Naive thymus-derived CD8-positive, alpha-beta T cell (primary cell): Measurements from ENCODE around the gene SLIT3. TPM values are rescaled to one million over a fixed set of nuclear protein-coding genes. Genes with fewer than 3 reads are reported as not detected.

ENCODE experiments used
- ATAC-seq, 2 donors: fragments of 150-1000 bp; cut with Tn5 transposase in 1 of 2; sonication (Bioruptor Pico), chemical (Tn5 transposase) in 1 of 2; 1 replicate in 1 of 2; 2 replicates in 1 of 2; pipeline ENCODE4 v1.10.0; 2021; ENCODE audit warnings: mild to moderate bottlenecking in 2 of 2, moderate library complexity in 2 of 2
- POLR2A ChIA-PET: fragments of 350-600 bp; sonication (Branson Sonifier 250); formaldehyde crosslinking; loops from one replicate; lab custom pipeline; 2021; ENCODE audit warnings: antibody characterized with exemption; lab: Charles Lee
- DNase-seq, 10 donors: peaks; one replicate each; pipeline versions ENCODE4 v3.0.0 to v3.0.0-alpha.2; 2020 to 2022
- H3K27ac Mint-ChIP-seq, 10 donors: one replicate each; pipeline ENCODE4 v1.8.0; 2020 to 2022; ENCODE audit warnings: mild to moderate bottlenecking in 10 of 10, mixed read lengths in 10 of 10, moderate library complexity in 4 of 10, inconsistent platforms in 1 of 10
- H3K27me3 Mint-ChIP-seq, 5 donors: one replicate each; pipeline ENCODE4 v1.8.0; 2021 to 2022; ENCODE audit warnings: mixed read lengths in 5 of 5
- H3K36me3 Mint-ChIP-seq, 3 donors: one replicate each; pipeline ENCODE4 v1.8.0; 2020 to 2022; ENCODE audit warnings: mixed read lengths in 3 of 3, mild to moderate bottlenecking in 2 of 3, inconsistent platforms in 1 of 3
- H3K4me1 Mint-ChIP-seq, 4 donors: one replicate each; pipeline ENCODE4 v1.8.0; 2021 to 2022; ENCODE audit warnings: mixed read lengths in 4 of 4
- H3K4me3 Mint-ChIP-seq, 10 donors: one replicate each; pipeline ENCODE4 v1.8.0; 2020 to 2022; ENCODE audit warnings: mild to moderate bottlenecking in 10 of 10, mixed read lengths in 10 of 10, moderate library complexity in 6 of 10, inconsistent platforms in 1 of 10
- H3K9me3 Mint-ChIP-seq, 9 donors: one replicate each; pipeline ENCODE4 v1.8.0; 2020 to 2022; ENCODE audit warnings: mixed read lengths in 9 of 9, mild to moderate bottlenecking in 3 of 9, inconsistent platforms in 1 of 9, moderate library complexity in 1 of 9
- polyA plus RNA-seq, 3 donors: library from polyadenylated mRNA; unstranded; fragments of 300-500 nt; fragmentation: Illumina TruSeq; gene quantifications; one replicate each; pipeline ENCODE4 v1.2.3, GENCODE V29; 2021
- total RNA-seq, 8 experiments: library from RNA in 2 of 8; stranded (reverse) in 2 of 8; gene quantifications; one replicate each; pipeline ENCODE4 v1.2.3 and lab custom pipeline; 2021 to 2026

Gene SLIT3
- total and polyA plus RNA-seq, 5 experiments from 2014 or later, result not detected

DNA sequence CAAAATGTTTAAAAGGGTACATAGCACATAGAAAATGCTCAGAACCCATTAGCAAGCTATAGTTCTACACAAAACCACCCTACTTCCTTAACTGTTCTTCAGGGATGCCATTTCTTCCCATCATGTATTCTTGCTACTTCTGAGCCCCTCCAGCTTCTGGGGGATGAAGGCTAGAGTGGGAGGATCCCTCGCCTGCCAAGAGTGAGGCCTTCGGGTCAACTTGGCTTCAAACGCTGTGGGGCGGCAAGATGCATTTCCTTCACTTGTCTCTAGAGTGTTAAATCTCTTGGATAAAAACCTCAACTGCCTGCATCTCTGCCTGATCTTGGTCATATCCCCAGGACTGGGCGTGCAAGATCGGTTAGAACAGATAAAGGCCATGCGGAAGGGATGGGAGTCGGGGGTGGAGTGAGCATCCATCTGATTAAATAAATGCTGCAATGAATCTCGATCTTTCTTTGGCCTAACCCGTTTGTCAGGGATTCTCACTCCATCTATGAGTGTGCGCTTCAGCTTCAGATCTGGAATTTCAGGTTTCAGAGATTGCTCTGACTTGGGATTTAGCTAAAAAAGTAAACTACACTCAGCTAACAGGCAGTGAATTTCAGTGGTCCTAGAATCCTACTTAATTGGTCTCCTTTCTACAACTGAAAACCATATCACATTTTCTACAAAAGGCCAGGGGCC lies 603.8 kb downstream of the SLIT3 start:
- DNase-seq, result no peak
- H3K36me3 Mint-ChIP-seq, result no peaks in the 10 kb centered on the region
- no peak for ATAC-seq
- no peaks in the 10 kb centered on the region for H3K4me1 Mint-ChIP-seq
- POLR2A ChIA-PET, result no interaction called here
- H3K9me3 Mint-ChIP-seq, result no peaks in the 10 kb centered on the region
- no peak overlapping the region for H3K4me3 Mint-ChIP-seq
- peaks cover 4 to 16% (median 8%) of the 10 kb centered on the region in 5 donors for H3K27me3 Mint-ChIP-seq
- H3K27ac Mint-ChIP-seq, result no peak overlapping the region

DNA sequence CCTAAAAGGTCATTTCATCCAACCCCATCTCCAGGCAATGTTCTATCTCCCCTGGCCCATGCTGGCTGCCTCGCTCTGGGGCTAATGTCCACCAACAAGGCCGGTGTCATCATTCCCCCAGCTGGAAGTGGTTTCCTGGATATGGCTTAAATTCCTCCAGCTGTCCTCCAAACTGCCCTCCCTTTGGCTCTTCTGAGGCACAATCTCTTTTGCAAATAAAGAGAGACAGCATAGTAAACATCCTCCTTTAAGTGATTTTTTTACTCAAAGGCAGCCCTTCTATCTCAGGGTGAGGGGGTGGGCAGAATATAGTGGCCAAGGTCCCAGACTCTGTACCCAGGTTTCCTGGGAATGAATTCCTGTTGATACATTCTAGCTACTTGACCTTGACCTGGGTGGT lies 604.3 kb downstream of the SLIT3 start:
- ATAC-seq, result no peak
- H3K27ac Mint-ChIP-seq, result no peak overlapping the region
- no peak for DNase-seq
- H3K9me3 Mint-ChIP-seq, result no peaks in the 10 kb centered on the region
- H3K4me1 Mint-ChIP-seq, result no peaks in the 10 kb centered on the region
- H3K27me3 Mint-ChIP-seq, result peaks cover 4 to 16% (median 8%) of the 10 kb centered on the region in 5 donors
- no peak overlapping the region for H3K4me3 Mint-ChIP-seq
- H3K36me3 Mint-ChIP-seq, result no peaks in the 10 kb centered on the region
- POLR2A ChIA-PET, result no interaction called here

DNA sequence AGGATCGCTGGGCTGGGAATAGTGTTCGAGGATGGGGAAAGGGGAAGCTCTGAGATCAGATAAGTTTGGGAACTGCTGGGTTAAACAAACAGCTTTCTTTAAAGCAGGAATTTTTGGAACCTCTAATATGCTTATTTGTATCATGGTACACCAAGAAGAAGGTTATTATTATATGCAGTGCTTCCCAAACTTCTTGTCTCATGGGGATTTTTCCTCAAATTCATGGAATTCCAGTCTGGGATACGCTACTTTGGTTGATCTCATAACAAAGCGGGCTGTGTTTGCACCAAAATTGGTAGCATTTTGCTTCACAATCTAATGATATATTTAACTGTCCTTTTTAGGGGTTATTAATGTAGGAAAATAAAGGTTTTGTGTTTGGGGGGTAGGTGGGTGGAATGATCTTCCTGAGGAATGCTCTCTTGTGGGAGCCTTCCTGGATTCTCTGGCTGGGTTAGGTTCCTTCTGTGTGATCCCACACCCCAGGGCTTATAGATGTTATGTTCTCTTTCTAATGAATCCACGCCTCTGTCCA lies 605.6 kb downstream of the SLIT3 start:
- H3K27me3 Mint-ChIP-seq, result peaks cover 3 to 16% (median 8%) of the 10 kb centered on the region in 5 donors
- no peak for ATAC-seq
- no peaks in the 10 kb centered on the region for H3K9me3 Mint-ChIP-seq
- no peak overlapping the region for H3K4me3 Mint-ChIP-seq
- no peak for DNase-seq
- H3K4me1 Mint-ChIP-seq, result no peaks in the 10 kb centered on the region
- no peaks in the 10 kb centered on the region for H3K36me3 Mint-ChIP-seq
- POLR2A ChIA-PET, result no interaction called here
- H3K27ac Mint-ChIP-seq, result no peak overlapping the region

DNA sequence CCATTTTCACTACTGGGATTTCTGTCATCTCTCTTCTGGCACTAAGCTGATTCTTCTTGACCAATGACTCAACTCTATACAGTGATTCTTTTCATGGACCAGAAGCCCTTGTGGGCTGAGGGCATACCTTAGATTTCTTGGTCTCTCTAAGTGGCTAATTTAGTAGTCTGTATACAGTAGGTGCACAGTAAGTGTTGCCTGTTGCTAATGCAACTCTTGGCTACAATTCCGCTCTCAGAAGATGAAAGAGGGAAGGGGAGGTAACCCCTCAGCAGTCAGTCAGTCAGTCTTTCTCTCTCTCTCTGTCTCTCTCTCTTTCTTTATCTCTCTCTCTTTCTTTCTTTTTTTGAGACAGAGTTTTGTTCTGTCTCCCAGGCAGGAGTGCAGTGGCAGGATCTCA lies 606.6 kb downstream of the SLIT3 start:
- no peak overlapping the region for H3K27ac Mint-ChIP-seq
- H3K4me1 Mint-ChIP-seq, result no peaks in the 10 kb centered on the region
- peaks cover 1 to 16% (median 8%) of the 10 kb centered on the region in 5 donors for H3K27me3 Mint-ChIP-seq
- H3K36me3 Mint-ChIP-seq, result no peaks in the 10 kb centered on the region
- H3K4me3 Mint-ChIP-seq, result no peak overlapping the region
- POLR2A ChIA-PET, result no interaction called here
- ATAC-seq, result no peak
- DNase-seq, result no peak
- no peaks in the 10 kb centered on the region for H3K9me3 Mint-ChIP-seq

DNA sequence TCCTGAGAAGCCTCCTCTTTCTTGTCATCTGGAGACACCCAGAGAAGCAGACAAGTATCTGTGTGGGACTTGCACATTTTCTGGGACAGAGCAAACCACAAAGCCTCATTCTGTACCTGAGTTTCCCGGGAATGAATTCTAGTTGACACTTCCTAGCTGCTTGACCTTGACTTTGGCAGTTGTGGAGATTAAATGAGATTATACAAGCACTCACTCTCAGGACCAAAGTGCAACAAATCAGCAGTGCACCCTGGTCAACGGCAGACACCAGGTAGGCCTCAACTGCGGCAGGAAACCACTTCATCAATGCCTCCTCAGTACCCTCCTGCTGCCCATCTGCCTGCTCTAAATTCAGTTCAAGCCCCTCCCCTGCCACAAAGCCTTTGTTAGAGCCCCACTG lies 607.1 kb downstream of the SLIT3 start:
- no peak overlapping the region for H3K27ac Mint-ChIP-seq
- POLR2A ChIA-PET, result no interaction called here
- H3K9me3 Mint-ChIP-seq, result no peaks in the 10 kb centered on the region
- no peaks in the 10 kb centered on the region for H3K36me3 Mint-ChIP-seq
- no peak overlapping the region for H3K4me3 Mint-ChIP-seq
- DNase-seq (no peak), ATAC-seq (no peak)
- peaks cover 1 to 16% (median 8%) of the 10 kb centered on the region in 5 donors for H3K27me3 Mint-ChIP-seq
- H3K4me1 Mint-ChIP-seq, result no peaks in the 10 kb centered on the region

DNA sequence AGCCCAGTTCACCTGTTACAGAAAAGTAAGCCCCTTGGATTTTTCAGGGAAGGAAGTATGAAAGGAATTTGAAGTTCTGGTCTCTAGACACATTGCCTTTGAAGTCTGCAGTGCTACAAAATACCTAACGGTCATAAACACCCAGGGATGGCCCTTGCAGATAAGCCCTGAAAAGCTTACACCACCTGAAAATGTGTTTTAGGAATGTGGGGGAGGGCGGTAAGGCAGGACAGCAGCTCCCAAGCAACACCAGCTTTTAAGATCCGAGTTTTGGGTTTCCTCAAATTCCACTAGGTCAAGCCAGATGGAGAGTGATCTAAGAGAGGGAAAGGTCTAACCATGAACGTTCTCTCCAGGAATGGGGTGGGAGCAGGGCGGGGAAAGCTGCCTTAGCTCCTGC lies 607.6 kb downstream of the SLIT3 start:
- Mint-ChIP-seq H3K4me1 (no peaks in the 10 kb centered on the region), H3K27ac (no peak overlapping the region), H3K9me3 (no peaks in the 10 kb centered on the region), H3K27me3 (peaks cover 1 to 14% (median 8%) of the 10 kb centered on the region in 5 donors), H3K4me3 (no peak overlapping the region), H3K36me3 (no peaks in the 10 kb centered on the region)
- no peak for DNase-seq
- POLR2A ChIA-PET, result no interaction called here
- no peak for ATAC-seq

DNA sequence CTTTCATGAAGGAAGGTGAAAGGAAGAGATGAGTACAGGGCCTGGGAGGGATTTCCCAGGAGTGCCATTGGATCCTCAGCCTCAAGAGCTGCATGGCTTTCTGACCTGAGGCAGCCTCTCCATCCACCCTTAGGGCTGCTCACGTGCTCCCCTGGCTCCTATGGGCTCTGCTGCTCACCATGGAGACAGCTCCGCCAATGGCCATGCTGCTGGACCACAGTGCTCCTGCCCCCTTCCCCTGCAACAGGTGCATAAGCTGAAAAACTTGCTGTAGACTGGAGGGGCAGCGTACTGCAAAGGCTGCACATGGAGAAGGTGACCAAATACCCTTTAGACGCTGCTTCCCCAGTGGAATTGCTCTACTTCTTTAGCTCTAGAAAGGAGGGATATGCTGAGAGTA lies 609.0 kb downstream of the SLIT3 start:
- Mint-ChIP-seq H3K9me3 (no peaks in the 10 kb centered on the region), H3K36me3 (no peaks in the 10 kb centered on the region), H3K4me1 (no peaks in the 10 kb centered on the region), H3K4me3 (no peak overlapping the region), H3K27ac (peak overlapping the region in 1 of 10 donors; percentile 48), H3K27me3 (peaks cover 0 to 3% (median 1%) of the 10 kb centered on the region in 5 donors)
- POLR2A ChIA-PET, result no interaction called here
- ATAC-seq (no peak), DNase-seq (no peak)

DNA sequence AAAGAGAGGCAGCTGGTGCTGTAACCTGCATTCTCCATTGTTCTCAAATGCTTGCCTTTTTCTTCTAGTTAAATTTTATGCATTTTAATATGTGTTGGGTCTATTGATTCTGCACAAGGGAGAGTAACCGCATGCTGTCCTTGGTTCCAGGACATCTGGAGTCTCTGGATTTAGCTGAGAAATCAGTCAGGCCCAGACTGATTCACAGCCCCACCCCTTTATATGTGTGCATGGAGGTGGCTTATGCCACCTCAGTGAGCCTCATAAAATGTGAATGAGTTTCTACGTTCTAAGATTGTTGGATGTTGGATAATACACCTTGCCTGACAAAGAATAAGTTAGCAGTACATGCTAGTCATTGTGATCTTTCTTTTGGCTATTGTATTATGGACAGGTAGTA lies 611.7 kb downstream of the SLIT3 start:
- Mint-ChIP-seq H3K9me3 (no peaks in the 10 kb centered on the region), H3K36me3 (no peaks in the 10 kb centered on the region), H3K4me1 (no peaks in the 10 kb centered on the region), H3K4me3 (no peak overlapping the region), H3K27me3 (peaks cover 0 to 1% (median 0%) of the 10 kb centered on the region in 5 donors), H3K27ac (no peak overlapping the region)
- no peak for ATAC-seq
- no peak for DNase-seq
- POLR2A ChIA-PET, result no interaction called here

DNA sequence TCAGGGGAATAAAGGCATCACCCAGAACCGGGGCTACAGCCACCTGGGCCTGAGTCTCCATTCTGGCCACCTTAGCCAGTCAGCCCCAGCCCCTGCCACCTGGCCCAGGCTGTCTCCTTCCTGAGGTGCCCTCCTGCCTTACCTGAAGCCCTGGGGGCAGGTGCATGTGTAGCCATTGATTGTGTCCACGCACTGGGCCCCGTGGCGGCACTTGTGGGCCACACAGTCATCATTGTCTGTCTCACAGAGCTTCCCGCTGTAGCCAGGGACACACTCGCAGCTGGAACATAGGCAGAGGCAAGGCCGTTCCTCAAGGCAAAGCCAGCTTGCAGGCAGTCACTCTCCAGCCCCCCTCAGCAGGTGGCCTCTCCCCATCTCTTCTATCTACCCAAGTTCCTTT lies 614.1 kb downstream of the SLIT3 start:
- ATAC-seq, result no peak
- DNase-seq, result no peak
- H3K9me3 Mint-ChIP-seq, result no peaks in the 10 kb centered on the region
- H3K4me1 Mint-ChIP-seq, result peaks cover 4 to 17% (median 7%) of the 10 kb centered on the region in 4 donors
- H3K27me3 Mint-ChIP-seq, result no peaks in the 10 kb centered on the region
- H3K27ac Mint-ChIP-seq, result no peak overlapping the region
- POLR2A ChIA-PET, result no interaction called here
- H3K4me3 Mint-ChIP-seq, result no peak overlapping the region
- no peaks in the 10 kb centered on the region for H3K36me3 Mint-ChIP-seq

DNA sequence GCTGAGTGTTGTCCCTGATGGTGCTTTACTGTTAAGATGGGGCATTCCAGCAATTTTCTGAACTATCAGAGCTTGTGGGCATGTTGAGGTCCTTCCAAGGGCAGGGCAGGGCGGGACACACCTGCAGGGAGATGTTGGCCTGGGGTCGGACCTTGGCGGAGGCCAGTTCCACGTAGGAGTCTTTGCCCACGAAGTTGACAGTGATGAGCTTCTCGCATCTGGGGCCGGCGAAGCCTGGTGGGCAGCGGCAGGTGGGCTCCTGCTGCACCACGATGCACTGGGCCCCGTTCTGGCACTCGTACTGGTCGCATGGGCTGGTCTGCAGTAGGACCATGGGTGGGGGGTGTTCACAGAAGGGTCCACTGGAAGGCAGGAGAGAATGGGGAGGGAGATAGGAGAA lies 615.4 kb downstream of the SLIT3 start:
- POLR2A ChIA-PET, result no interaction called here
- DNase-seq, result no peak
- Mint-ChIP-seq H3K27ac (peak overlapping the region in 2 of 10 donors; percentile 7 to 14), H3K4me3 (no peak overlapping the region), H3K27me3 (no peaks in the 10 kb centered on the region), H3K4me1 (peaks cover 4 to 17% (median 7%) of the 10 kb centered on the region in 4 donors), H3K9me3 (no peaks in the 10 kb centered on the region), H3K36me3 (no peaks in the 10 kb centered on the region)
- no peak for ATAC-seq

DNA sequence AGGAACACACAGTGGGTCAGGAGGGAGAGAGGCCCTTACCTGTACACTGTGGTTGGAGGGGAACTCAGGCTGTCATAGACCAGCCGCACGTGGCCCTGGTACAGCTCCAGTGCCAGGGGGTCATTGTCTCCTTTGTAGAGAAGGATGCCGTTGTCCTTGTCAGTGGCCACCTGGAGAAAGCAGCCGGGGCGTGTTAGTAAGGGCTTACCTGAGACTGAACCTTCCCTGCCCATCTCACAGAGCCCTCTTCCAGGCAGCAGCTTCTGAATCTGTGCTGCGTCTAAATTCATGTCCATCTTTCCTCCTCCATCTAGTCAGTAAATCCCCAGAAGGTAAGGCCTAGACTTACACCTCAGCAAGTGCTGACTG lies 617.0 kb downstream of the SLIT3 start:
- no peaks in the 10 kb centered on the region for H3K36me3 Mint-ChIP-seq
- H3K4me3 Mint-ChIP-seq, result peak overlapping the region; percentile 58 to 83 (median 71)
- H3K9me3 Mint-ChIP-seq, result no peaks in the 10 kb centered on the region
- DNase-seq, result no peak
- no peak for ATAC-seq
- POLR2A ChIA-PET, result interaction anchor here (1.1 kb wide), 1 partner anchor 104 kb away, joined by 3 read pairs; the partner anchor contains the start of gene PANK3
- H3K27ac Mint-ChIP-seq, result peak overlapping the region; percentile 66 to 95 (median 84)
- no peaks in the 10 kb centered on the region for H3K27me3 Mint-ChIP-seq
- peaks cover 4 to 17% (median 7%) of the 10 kb centered on the region in 4 donors for H3K4me1 Mint-ChIP-seq

DNA sequence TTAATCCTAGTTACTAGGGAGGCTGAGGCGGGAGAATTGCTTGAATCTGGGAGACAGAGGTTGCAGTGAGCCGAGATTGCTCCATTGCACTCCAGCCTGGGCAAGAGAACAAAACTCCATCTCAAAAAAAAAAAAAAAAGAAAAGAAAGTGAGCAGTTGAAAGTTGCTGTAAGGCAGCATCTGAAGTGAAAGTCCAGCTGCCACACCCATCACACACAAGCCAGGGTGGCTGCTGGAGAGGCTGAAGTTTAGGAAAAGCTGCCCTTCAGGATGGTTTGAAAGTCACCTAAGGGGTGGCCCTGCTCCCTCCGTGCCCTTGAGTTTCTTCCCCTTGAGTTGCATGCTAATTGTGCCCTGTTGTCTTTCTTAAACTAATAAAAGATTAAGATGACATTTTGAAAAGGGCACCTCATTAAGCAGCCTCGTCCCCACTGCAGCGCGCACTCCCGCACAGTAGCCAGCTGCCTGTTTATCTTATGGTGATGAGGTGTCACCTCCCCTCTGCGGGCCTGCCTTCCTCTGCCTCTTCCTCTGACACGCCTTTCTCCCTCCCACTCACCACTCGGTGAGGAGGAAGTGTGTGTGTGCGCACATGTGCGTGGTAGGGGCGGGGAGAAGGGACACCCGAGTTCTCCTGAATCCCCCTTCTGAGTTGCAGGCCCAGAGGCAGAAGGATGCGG lies 617.6 kb downstream of the SLIT3 start:
- POLR2A ChIA-PET, result interaction anchor here (1.1 kb wide), 1 partner anchor 104 kb away, joined by 3 read pairs; the partner anchor contains the start of gene PANK3
- Mint-ChIP-seq H3K27ac (peak overlapping the region; percentile 66 to 95 (median 84)), H3K4me1 (peaks cover 4 to 17% (median 7%) of the 10 kb centered on the region in 4 donors), H3K36me3 (no peaks in the 10 kb centered on the region), H3K27me3 (no peaks in the 10 kb centered on the region), H3K4me3 (peak overlapping the region; percentile 58 to 83 (median 71)), H3K9me3 (no peaks in the 10 kb centered on the region)
- DNase-seq (peak in 8 of 10 donors; percentile 3 to 75 (median 34)), ATAC-seq (peak; percentile 88 to 90)

DNA sequence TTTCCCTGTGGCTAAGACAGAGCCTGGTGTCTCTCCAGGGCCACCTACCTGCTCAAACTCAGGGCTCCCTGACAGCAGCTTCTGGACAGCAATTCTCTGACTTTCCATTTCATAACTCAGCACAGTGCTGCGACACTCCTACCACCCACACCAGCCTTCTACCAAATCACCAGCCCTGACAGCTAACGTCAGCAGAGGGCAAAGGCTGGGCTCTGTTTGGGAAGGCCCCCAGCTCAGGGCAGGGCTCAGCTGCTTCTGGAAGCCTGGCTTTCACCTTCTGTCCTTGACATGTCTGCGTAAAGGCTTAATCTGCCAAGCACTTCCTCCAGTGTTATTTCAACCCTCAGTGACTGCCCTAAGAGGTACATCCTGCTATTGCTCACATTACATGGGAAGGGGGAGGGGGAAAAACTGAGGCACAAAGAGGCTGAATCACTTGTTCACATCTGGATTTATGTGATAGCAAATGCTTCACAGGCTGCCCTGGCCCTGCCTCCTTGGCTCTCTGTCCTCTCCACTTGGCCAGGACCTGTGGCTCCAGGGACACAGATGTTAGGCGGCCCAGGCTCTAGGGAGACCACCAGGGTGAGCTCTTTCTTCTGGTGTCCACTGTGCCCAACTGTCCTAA lies 619.3 kb downstream of the SLIT3 start:
- DNase-seq (no peak), ATAC-seq (no peak)
- Mint-ChIP-seq H3K27me3 (no peaks in the 10 kb centered on the region), H3K4me3 (no peak overlapping the region), H3K9me3 (no peaks in the 10 kb centered on the region), H3K36me3 (no peaks in the 10 kb centered on the region), H3K27ac (peak overlapping the region in 3 of 10 donors; percentile 52 to 73 (median 56)), H3K4me1 (peaks cover 4 to 17% (median 7%) of the 10 kb centered on the region in 4 donors)
- POLR2A ChIA-PET, result no interaction called here
